ENCODE results near the gene TOPAZ1. TPM values are rescaled to one million over a fixed set of nuclear protein-coding genes. Genes with fewer than 3 reads are reported as not detected.

The TOPAZ1 gene
- total RNA-seq, 4 donors from 2014 or later = not detected

DNA sequence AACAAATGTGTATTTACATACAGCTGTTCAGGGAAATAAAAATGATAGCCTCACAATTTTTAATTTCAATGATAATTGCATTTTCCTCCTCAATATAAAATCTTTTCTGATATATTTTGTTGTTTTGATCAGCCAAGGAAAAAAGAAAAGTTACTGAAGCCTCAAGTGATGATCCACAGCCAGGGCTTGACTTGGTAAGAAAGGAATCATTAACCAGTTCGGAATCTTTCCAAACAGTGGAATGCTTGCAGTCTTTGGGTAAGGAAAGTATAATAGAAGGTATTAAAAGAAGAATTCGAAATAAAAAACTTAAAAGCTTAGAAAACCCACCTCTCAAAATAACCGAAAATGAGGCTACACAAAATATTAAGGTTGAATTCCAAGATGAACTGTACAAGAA lies 1.0 kb downstream of the TOPAZ1 start:
- Histone ChIP-seq H3K27me3 (peaks cover 12% of the 10 kb centered on the region), H3K27ac (no peak overlapping the region), H3K36me3 (no peaks in the 10 kb centered on the region), H3K9me3 (peaks cover 0 to 3% of the 10 kb centered on the region in 2 donors), H3K4me3 (no peak overlapping the region), H3K4me1 (no peaks in the 10 kb centered on the region)
- in situ Hi-C loops (cut with MboI; ENCODE audit: low pct_ligation_motif_present in 1 of 4, low pct_unique_long_range_greater_than_20kb in 1 of 4, low sequenced_read_pairs in 3 of 4) (no loop called here), intact Hi-C loops (cut with DNase I; ENCODE audit: low total_unique reads) (no loop called here)
- TF ChIP-seq EP300 (IDR thresholded peaks at IDR 0.05; ENCODE audit: low read depth) (no peak), POLR2AphosphoS5 (IDR thresholded peaks at IDR 0.05) (no peak), POLR2A (IDR thresholded peaks at IDR 0.05) (no peak)
- TF ChIP-seq, protein P1, sequence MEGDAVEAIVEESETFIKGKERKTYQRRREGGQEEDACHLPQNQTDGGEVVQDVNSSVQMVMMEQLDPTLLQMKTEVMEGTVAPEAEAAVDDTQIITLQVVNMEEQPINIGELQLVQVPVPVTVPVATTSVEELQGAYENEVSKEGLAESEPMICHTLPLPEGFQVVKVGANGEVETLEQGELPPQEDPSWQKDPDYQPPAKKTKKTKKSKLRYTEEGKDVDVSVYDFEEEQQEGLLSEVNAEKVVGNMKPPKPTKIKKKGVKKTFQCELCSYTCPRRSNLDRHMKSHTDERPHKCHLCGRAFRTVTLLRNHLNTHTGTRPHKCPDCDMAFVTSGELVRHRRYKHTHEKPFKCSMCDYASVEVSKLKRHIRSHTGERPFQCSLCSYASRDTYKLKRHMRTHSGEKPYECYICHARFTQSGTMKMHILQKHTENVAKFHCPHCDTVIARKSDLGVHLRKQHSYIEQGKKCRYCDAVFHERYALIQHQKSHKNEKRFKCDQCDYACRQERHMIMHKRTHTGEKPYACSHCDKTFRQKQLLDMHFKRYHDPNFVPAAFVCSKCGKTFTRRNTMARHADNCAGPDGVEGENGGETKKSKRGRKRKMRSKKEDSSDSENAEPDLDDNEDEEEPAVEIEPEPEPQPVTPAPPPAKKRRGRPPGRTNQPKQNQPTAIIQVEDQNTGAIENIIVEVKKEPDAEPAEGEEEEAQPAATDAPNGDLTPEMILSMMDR (IDR thresholded peaks at IDR 0.05) = no peak
- no peak for DNase-seq
- WGBS, 2 donors (ENCODE audit: low coverage in 1 of 2) = 72 to 77% methylated on average over 3 of the region's 3 CpGs

DNA sequence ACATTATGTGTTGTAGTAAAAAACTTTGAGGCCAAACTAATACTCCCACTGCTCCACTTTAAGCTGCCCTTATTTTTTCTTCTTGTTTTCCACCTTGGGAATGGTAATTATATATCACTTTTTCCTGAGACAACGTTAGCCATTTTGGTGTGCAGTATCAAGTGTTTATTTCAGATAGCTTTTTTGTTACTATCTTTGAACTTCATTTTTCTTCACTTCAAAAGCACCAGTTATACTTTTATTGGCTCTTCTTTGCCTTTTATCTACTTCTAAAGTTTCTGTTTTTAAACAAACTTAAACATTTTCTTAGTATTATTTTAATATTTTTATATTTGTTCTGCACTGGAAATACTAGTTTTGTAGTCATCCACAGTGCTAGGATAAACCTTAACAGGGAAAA lies 6.5 kb downstream of the TOPAZ1 start:
- Histone ChIP-seq H3K4me3 (no peak overlapping the region), H3K27ac (no peak overlapping the region), H3K27me3 (peaks cover 9% of the 10 kb centered on the region), H3K9me3 (peaks cover 9 to 13% of the 10 kb centered on the region in 2 donors), H3K36me3 (no peaks in the 10 kb centered on the region), H3K4me1 (no peaks in the 10 kb centered on the region)
- in situ Hi-C loops (cut with MboI; ENCODE audit: low pct_ligation_motif_present in 1 of 4, low pct_unique_long_range_greater_than_20kb in 1 of 4, low sequenced_read_pairs in 3 of 4) (no loop called here), intact Hi-C loops (cut with DNase I; ENCODE audit: low total_unique reads) (no loop called here)
- 75 to 83% methylated on average over 1 of the region's 1 CpG for WGBS, 2 donors (ENCODE audit: low coverage in 1 of 2)
- no peak for DNase-seq
- TF ChIP-seq POLR2AphosphoS5 (IDR thresholded peaks at IDR 0.05) (no peak), EP300 (IDR thresholded peaks at IDR 0.05; ENCODE audit: low read depth) (no peak), POLR2A (IDR thresholded peaks at IDR 0.05) (no peak)
- TF ChIP-seq, protein P1 (IDR thresholded peaks at IDR 0.05) = no peak

DNA sequence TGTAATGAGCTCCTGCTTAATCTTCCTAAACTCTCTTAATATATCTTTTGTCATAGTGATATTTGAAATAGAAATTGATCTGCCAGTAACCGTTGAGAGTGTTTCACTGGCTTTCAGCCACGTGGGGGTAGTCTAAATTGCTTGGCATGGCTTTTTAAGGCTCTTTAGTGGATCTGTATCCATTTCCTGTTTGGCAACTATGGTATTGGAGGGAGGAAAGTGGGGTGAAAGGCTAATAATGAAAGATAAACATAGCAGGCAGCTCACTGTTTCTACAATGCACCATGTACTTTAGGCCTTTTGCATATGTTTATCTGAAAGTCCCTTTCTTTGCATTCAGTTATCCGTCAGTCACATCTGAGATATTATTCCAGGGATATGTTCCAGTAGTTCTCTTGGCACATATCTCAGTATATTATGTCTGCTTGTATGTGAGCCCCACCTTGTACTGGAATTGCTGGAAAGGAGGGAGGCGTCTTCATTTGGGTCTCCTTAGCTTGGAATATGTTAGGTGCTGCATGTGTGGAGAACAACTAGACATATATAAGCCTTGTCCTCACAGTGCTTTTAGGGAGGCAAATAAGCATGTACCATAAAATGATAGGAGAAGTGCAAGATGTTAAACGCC lies 10.8 kb downstream of the TOPAZ1 start:
- 27 to 50% methylated on average over 3 to 5 of the region's 5 CpGs for WGBS, 2 donors (ENCODE audit: low coverage in 1 of 2)

DNA sequence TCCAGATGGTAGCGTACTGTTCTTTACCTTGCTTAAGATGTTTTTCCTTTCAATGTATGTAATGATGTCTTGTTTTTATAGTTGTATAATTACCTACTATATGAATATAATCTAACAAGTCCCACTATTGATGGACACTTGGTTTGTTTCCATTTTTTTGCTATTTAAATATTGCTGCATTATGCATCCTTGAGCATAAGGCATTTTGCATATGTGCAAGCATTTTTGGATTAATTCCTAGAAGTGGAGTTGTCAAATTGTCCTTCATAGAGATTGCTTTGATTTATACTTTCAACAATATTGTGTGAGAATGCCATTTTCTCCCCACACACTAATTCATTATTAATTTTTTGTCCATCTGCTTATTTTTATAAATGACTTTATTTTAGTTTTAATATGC lies 17.7 kb downstream of the TOPAZ1 start:
- intact Hi-C loops (cut with DNase I; ENCODE audit: low total_unique reads) = no loop called here
- Histone ChIP-seq H3K9me3 (no peaks in the 10 kb centered on the region), H3K4me3 (no peak overlapping the region), H3K27me3 (peaks cover 4% of the 10 kb centered on the region), H3K27ac (no peak overlapping the region), H3K36me3 (no peaks in the 10 kb centered on the region), H3K4me1 (no peaks in the 10 kb centered on the region)
- 83 to 91% methylated on average over 1 of the region's 1 CpG for WGBS, 2 donors (ENCODE audit: low coverage in 1 of 2)
- in situ Hi-C loops (cut with MboI; ENCODE audit: low pct_ligation_motif_present in 1 of 4, low pct_unique_long_range_greater_than_20kb in 1 of 4, low sequenced_read_pairs in 3 of 4) = no loop called here
- DNase-seq = no peak
- TF ChIP-seq POLR2AphosphoS5 (IDR thresholded peaks at IDR 0.05) (no peak), EP300 (IDR thresholded peaks at IDR 0.05; ENCODE audit: low read depth) (no peak), POLR2A (IDR thresholded peaks at IDR 0.05) (no peak)

More for the DNA sequence above, 10.8 kb downstream of the TOPAZ1 start:
- Histone ChIP-seq H3K9me3 (peaks cover 9 to 13% of the 10 kb centered on the region in 2 donors), H3K4me3 (no peak overlapping the region), H3K27me3 (no peaks in the 10 kb centered on the region), H3K27ac (no peak overlapping the region), H3K36me3 (no peaks in the 10 kb centered on the region), H3K4me1 (no peaks in the 10 kb centered on the region)
- DNase-seq = no peak
- in situ Hi-C loops (cut with MboI; ENCODE audit: low pct_ligation_motif_present in 1 of 4, low pct_unique_long_range_greater_than_20kb in 1 of 4, low sequenced_read_pairs in 3 of 4) = no loop called here
- TF ChIP-seq POLR2A (IDR thresholded peaks at IDR 0.05) = no peak
- TF ChIP-seq POLR2AphosphoS5 (IDR thresholded peaks at IDR 0.05) = no peak
- no peak for TF ChIP-seq EP300 (IDR thresholded peaks at IDR 0.05; ENCODE audit: low read depth)
- TF ChIP-seq, protein P1 (IDR thresholded peaks at IDR 0.05) = no peak
- intact Hi-C loops (cut with DNase I; ENCODE audit: low total_unique reads) = no loop called here

DNA sequence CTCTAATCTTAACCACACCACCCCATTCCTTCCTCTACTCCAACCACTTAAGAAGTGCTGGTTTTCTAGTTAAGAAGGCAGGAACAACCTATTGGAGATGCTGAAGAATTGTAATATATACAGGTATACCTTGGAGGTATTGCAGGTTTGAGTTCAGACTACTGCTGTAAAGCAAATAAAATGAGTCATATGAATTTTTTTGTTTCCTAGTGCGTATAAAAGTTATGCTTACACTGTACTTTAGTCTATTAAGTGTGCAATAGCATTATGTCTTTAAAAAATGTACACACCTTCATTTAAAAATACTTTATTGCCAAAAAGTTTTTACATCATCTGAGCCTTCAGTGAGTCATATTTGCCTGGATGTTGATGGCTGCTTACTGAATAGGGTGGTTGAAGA lies 22.5 kb downstream of the TOPAZ1 start:
- H3K4me3 ChIP-seq = no peak overlapping the region
- no peaks in the 10 kb centered on the region for H3K36me3 ChIP-seq
- H3K9me3 ChIP-seq = no peaks in the 10 kb centered on the region
- 51 to 75% methylated on average over 1 of the region's 1 CpG for WGBS, 2 donors (ENCODE audit: low coverage in 1 of 2)
- H3K4me1 ChIP-seq = no peaks in the 10 kb centered on the region
- in situ Hi-C loops (cut with MboI; ENCODE audit: low pct_ligation_motif_present in 1 of 4, low pct_unique_long_range_greater_than_20kb in 1 of 4, low sequenced_read_pairs in 3 of 4) = no loop called here
- intact Hi-C loops (cut with DNase I; ENCODE audit: low total_unique reads) = no loop called here
- peaks cover 4% of the 10 kb centered on the region for H3K27me3 ChIP-seq
- H3K27ac ChIP-seq = no peak overlapping the region
- no peak for DNase-seq
- no peak for TF ChIP-seq EP300 (IDR thresholded peaks at IDR 0.05; ENCODE audit: low read depth)
- TF ChIP-seq, protein P1 (IDR thresholded peaks at IDR 0.05) = no peak
- TF ChIP-seq POLR2AphosphoS5 (IDR thresholded peaks at IDR 0.05) = no peak
- TF ChIP-seq POLR2A (IDR thresholded peaks at IDR 0.05) = no peak

Data from transverse colon (tissue), 4 donors.